NCI-H748 (cell line): ENCODE results near the gene CMBL.
"Not testable (repeated sequence)": the region's sequence is repeated elsewhere in the genome, so short reads cannot be mapped to it uniquely, and the experiment has no call there.

Source experiments
- DNase-seq: peaks from one replicate; lab custom pipeline; 2025; ENCODE audit not compliant: unreplicated experiment; lab: John Stamatoyannopoulos, UW

CMBL gene

DNA sequence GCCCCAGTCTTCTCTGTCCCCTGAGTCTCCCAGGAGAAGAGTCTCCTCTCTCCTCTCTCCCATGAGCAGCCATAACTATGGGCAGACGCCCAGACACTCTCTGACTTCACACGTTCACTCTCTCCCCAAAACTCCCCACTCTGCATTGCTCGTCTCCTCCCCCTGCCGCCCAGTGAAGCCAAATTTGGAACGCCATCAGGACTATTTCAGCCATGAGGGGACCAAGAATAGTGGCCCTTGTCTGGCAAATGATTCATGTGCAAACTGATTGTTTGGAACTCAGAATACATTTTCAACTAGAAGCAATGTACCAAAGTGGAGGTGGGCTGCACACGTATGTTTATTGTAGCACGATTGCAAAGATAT is 20.9 kb downstream of the CMBL start:
- no peak for DNase-seq

DNA sequence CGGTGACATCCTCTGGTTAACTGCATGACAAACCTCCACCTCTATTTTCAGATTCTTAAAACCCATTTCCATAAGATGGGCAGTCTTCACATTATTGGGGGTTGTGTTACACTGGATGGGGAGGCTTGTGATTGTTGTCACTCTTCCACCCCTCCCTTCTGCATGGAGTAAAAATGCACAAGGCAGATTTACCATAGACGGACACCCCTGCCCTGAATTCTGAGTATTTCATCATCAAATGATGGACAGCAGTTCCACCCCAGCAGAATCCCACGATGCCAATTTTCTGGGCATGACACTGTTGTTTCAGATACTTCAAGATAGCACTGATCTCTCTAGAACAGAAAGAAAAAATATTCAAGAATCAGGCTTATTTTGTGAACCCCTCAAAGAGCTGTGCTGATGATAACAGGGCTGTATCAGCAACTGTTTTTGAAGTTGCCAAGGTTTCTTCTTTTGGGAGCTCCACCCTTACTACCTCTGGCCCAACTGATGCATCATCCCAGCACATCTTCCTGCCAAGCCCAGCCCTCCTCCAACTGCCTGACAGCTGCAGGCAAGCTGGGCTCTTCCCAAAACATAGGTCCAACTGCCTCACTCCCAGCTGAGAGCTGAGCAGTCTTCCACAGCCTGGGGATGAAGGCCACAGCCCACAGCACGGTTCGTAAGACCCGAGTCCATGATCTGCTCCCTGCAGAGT is 21.4 kb downstream of the CMBL start:
- no peak for DNase-seq

- DNase-seq, result not testable (repeated sequence)
Observed at GRCh38 chr5:10285362-10285761, 22.3 kb downstream of the CMBL start.

DNA sequence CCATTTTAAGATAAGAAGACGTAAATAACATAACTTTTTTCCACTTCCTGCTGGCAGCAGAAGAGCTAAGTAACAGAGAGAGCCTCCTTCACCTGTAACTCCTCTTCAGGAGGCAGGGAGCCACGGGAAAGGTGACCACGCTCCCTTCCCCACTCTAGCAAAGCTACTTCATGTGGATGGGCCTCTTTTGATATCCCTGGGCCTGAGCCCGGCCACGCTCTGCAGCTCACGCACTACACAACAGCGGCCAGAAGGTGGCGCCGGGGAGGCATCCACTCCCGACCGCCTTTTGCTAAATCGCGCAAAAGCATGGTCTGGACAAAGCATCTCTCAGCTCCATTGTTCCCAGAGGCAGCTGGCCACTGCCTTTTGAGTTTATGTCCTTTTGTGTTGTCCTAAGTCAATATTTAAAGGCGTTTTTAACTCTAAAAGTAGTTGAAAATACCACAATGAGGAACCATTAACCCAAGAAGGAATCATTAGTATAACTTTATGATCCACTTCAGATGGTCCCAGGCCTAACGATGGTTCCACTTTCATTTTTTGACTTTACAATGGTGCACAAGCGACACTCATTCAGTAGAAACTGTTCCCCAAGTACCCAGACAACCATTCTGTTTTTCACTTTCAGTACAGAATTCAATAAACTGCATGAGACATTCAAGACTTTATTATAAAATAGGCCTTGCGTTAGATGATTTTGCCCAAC is 23.6 kb downstream of the CMBL start:
- peak; percentile 100 for DNase-seq

DNA sequence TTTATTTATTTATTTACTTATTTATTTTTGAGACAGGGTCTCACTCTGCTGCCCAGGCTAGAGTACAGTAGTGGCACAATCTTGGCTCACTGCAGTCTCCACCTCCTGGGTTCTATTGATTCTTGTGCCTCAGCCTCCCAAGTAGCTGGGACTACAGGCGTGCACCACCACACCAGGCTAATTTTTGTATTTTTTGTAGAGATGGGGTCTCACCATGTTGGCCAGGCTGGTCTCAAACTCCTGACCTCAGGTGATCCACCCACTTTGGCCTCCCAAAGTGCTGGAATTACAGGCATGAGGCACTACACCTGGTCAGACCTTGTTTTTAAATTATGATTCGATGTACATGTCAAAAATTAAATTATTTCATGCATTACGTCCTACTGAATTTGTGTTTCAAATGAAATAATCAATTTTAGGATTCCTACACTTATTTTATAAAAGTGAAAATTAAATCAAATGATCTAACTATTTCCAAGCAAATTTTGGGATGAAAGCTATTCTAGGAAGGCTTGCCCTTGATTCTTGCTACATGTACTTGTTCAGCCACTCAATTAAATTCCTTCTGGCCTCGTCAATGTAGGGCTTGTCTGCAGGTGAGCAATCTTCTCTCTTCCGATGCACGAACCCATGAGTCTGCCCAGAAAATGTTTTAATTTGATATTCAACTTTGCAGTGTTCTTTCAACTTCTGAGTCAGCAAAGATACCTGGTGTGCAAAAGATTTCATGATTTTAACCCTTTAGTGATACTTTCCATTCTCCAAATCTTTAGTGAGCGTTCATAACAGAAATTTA is 27.6 kb downstream of the CMBL start:
- DNase-seq, result no peak

GRCh38 chr5:10279328-10279727 is 28.4 kb downstream of the CMBL start:
- no peak for DNase-seq

DNA sequence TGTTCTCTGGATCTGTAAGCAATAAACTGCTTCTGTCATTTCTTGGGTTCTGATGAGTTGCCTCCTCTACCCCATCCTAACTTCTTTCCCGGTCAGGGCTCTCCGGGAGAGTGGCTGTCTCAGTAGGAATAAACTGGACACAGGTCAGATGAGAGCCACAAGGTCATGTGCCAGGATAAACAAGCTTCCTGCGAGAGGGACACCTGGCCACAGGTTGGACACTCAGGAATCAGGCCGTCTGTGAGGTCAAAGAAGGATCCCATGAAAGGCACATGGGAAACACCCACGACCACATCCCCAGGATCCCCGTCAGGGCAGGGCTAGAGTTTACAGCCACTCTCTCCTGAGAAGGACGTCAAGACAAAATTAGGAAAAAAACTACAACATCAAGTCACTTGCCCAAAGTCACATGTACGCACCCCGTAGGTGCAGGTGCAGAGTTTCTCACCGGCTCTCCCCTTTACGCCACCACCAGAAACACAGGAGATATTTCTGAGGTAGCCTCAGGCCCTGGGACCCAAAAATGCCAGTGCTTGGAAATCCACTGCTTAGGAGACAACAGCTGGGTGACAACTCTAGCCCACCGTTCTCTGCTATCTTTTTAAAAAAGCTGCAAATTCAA is 28.9 kb downstream of the CMBL start:
- DNase-seq, result no peak

GRCh38 chr5:10277773-10278630 is 29.7 kb downstream of the CMBL start:
- DNase-seq, result no peak

DNA sequence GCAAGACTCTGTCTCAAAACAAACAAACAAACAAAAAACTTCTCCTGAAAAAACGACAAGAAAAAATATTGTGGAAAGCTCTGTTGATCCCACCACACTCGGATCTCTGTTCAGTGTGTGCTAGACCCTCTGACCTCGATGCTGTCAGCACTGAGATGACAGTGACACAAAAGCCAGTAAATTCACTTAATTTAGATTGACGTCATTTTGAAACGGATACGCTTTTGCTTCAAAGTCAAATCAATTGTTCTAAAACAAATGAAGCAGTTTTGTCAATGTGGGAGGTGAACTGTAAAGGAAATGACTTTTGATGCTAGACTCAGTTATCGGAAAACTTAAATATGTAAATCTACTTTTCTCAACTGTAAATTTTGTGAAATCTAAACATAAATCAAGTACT is 31.0 kb downstream of the CMBL start:
- DNase-seq, result no peak

DNA sequence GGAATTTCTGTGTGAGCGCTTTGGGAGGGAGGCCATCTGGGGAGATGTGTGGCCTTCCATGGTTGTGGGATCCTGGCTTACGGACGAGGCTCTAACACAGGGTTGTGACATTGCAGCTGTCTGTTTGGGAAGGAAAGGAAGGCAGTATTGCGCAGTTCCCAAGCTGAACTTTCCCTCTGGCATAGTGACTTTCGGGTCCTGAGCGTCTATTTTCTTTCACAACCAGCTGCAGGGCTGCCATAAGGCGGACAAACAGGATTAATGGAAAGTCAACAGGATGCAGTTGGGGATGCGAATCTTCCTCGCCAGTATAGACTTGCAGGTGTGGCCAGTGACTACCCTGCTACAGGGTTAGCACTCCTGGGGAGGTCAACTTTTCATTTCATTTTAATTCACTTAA is 31.7 kb downstream of the CMBL start:
- no peak for DNase-seq

- DNase-seq, result no peak
Observed at GRCh38 chr5:10275460-10275859, 32.2 kb downstream of the CMBL start.

DNA sequence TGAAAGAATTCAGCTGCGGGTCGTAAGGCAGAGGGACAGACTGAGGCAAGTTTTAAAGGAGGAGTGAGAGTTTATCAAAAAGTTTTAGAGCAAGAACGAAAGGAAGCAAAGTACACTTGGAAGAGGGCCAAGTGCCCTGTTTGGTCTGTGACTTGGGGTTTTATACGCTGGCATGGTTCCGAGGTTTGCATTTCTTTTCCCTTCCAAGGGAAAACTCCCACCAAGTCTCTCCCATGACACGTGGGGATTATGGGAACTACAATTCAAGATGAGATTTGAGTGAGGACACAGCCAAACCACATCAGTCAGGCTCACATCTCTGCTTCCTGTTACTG is 34.9 kb downstream of the CMBL start:
- not testable (repeated sequence) for DNase-seq

- no peak for DNase-seq
Observed at GRCh38 chr5:10272053-10272874, 35.4 kb downstream of the CMBL start.

DNA sequence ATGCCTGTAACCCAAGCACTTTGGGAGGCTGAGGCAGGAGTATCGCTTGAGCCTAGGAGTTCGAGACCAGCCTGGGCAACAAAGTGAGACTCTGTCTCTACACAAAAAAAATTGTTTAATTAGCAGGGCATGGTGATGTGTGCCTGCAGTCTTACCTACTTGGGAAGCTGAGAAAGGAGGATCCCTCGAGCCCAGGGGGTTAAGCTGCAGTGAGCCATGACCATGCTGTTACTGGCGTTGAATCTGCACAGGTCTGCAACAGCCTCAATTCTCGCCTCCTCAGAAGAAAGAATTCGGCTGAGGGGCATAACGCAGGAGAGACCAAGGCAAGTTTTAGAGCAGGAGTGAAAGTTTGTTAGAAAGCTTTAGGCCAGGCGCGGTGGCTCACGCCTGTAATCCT is 39.6 kb downstream of the CMBL start:
- no peak for DNase-seq

GRCh38 chr5:10266839-10267238 is 40.9 kb downstream of the CMBL start:
- DNase-seq, result no peak

DNA sequence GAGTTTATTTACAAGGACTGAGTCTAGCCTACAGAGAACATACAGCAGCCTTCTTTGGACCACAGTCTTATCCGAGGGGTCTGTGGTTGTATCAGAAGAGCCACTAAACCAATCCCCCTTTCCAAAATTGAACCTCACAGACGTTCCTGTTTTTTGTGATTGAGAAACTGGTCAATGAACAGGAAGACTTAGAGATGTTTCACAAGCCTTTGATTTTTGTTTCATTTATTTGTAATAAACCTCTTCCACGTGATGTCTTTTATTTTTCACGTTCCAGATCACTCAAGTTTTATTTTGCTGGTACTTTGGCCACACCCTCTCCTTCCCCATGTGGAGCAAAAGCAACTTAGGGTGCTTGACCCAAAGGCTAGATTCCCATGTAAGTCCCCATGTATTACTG is 41.6 kb downstream of the CMBL start:
- DNase-seq, result no peak

DNA sequence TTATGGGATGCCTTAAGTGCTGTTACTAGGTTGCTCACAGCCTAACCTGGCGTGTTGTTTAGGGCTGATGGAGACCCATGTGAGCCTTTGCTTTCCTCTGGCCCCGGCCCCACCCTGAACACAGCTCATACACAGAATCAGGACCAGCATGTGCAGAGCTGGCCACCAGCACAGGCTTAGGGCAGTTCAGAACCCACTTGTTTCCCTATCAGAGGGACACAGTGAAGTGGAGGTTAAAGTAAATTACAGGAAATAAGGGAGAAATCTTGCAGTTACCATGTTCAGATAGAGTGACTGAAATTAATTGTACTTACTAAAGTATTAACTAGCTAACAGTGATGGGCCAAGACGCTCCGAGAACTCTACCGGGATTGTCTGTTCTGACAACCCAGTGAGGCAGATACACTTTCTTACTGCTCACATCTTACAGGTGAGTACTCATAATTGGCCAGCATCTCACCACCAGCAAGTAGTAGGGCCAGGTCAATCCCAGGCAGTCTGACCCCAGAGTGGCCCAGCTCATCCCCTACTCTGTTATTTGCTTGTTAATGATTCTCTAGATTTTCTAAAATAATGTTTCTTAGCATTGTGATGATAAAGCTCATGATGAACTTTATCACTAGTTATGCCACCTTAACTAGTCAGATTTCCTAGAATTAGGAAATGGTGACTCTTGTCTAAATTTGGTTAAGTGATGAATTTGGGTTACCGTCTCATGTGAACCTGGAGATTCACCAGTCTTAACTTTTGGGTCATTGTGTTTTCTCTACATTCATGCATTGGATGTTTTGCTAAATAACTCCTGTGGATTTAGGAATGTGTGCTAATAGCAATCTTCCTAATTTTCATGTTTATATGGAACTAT is 42.2 kb downstream of the CMBL start:
- DNase-seq, result no peak

DNA sequence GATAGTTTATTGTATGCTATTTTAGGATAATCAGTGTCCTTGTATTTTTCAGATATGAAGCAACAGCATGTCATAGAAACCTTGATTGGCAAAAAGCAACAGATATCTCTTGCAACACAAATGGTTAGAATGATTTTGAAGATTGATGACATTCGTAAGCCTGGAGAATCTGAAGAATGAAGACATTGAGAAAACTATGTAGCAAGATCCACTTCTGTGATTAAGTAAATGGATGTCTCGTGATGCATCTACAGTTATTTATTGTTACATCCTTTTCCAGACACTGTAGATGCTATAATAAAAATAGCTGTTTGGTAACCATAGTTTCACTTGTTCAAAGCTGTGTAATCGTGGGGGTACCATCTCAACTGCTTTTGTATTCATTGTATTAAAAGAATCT is 43.1 kb downstream of the CMBL start:
- no peak for DNase-seq

DNA sequence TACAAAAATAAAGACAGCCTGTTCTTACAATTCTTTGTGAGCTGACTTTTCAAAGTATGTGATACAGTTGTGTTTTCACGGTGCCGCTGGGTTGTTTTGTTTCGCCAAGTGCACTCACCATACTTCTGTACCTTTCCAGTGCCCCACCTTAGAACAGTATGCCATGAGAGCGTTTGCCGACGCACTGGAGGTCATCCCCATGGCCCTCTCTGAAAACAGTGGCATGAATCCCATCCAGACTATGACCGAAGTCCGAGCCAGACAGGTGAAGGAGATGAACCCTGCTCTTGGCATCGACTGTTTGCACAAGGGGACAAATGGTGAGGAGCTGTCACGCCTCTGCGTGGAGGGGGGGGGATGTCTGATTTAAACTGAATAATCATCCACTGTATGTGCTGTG is 44.7 kb downstream of the CMBL start:
- no peak for DNase-seq
